Astrocyte of the cerebellum (primary cell): Measurements from ENCODE around the gene MPP7.

Experiments
- DNase-seq: peaks from one replicate; pipeline ENCODE4 v3.0.0-alpha.2; 2011; ENCODE audit warnings: low read depth
- H3K4me3 ChIP-seq: 2 replicates; pipeline ENCODE4 v1.5.1; 2011; ENCODE audit warnings: mild to moderate bottlenecking, low read depth, low read length, moderate library complexity
- in situ Hi-C: cut with HindIII; loops from 2 replicates; pipeline ENCODE4 v1.10.0; 2017; ENCODE audit warnings: low sequenced_read_pairs
- TF ChIP-seq, protein P1 (sequence below): IDR thresholded peaks from 2 replicates; pipeline ENCODE4 v1.5.1; 2012; ENCODE audit warnings: low read length, low read depth, moderate library complexity, mild to moderate bottlenecking; ENCODE audit errors: missing control alignments

The MPP7 gene

DNA sequence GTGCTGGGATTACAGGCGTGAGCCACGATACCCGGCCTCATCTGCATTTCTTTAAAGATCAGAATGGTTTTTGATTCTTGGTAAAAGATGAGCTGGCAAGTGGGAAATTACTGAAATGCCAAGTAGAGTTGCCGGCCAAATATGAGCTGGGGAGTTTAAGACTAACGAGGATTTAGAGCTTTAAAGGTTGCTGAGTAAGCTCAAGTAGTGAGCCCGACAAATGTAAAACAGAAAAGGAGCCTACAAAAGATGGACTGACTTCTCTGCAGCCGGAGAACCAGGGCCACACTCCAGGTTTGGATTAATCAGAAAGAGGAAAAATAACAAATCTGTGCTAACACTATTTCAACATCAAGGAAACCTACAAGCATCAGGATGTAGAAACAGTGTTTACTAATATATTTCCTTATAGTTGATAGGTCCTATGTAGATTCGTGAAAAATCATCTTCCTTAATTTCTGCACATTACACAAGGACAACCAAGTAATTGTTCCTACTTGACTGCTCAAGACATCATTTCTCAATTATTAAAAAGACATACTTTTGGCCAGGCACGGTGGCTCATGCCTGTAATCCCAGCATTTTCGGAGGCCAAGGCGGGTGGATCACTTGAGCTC lies 49.6 kb downstream of the MPP7 start:
- DNase-seq = no peak
- in situ Hi-C loops = no loop called here
- TF ChIP-seq, protein P1, sequence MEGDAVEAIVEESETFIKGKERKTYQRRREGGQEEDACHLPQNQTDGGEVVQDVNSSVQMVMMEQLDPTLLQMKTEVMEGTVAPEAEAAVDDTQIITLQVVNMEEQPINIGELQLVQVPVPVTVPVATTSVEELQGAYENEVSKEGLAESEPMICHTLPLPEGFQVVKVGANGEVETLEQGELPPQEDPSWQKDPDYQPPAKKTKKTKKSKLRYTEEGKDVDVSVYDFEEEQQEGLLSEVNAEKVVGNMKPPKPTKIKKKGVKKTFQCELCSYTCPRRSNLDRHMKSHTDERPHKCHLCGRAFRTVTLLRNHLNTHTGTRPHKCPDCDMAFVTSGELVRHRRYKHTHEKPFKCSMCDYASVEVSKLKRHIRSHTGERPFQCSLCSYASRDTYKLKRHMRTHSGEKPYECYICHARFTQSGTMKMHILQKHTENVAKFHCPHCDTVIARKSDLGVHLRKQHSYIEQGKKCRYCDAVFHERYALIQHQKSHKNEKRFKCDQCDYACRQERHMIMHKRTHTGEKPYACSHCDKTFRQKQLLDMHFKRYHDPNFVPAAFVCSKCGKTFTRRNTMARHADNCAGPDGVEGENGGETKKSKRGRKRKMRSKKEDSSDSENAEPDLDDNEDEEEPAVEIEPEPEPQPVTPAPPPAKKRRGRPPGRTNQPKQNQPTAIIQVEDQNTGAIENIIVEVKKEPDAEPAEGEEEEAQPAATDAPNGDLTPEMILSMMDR = no peak

More for the DNA sequence above, 49.6 kb downstream of the MPP7 start:
- no peak overlapping the region for H3K4me3 ChIP-seq
